ENCODE results near the gene SRRM4.

Gene SRRM4

DNA sequence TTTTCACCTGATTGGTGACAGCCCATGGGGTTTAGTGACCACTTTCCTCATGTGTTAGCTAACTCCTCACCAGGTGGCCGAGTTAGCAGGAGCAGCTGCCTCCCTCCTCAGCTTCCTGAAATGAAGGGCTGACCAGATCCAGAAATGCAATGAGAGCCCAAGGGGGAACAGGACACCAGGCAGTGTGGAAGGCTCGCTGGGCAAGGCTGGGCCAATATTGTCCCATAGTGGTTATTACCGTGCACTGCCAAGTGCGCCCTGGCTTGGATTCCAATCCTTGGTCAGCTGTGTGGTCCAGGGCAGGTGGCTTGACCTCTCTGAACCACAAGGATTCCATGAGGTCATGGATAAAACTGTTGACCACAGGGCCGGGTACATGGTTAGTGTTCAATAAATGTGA, 193.7 kb downstream of the SRRM4 start:
- DNase-seq = no peak

DNA sequence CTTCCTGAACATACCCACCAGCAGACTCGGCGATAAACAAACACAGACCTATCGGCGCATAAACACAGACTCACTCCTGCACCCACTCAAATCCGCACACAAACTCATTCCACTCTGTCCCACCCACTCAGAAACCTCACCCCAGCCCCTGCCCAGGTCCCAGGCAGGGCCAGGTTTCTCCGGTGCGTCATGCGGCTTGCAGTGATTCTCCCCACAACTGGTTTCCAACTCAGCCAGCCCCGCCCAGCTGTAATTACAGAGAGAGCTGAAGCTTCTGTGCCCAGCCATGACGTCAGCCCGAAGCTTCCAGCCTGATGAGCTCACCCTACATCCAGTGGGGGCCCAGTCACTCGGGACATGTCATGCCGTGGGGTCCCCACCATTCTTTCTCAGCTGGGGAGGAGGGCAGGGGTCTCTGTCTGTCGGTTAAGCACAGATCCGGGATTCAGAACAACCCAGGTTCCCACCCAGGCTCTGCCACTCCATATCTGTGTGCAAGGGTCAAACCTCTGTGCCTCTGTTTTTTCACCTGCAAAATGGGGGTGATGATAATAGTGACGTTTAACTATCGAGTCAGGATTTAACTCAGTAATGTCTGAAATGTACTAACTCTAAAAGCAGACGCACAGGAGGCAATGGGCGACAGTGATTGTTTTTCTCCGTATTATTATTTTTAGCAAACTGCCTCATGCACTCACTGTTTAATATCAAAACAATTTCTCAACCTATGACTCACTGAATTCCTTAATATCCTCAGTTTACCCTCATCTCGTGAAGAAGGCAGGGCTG, 195.1 kb downstream of the SRRM4 start:
- DNase-seq = no peak

DNA sequence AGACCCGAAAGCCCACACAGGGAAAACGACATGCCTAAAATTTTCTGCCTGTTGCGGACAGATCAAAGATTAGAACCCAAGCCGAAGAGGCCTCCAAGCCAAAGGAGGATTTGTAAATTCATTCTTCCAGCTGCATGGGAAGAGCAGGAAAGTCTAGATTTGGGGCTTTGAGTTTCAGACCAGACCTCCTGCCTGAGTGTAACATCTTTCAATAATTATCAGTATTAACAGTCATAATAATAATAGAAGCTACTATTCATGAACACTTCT, 195.7 kb downstream of the SRRM4 start:
- DNase-seq = no peak

DNA sequence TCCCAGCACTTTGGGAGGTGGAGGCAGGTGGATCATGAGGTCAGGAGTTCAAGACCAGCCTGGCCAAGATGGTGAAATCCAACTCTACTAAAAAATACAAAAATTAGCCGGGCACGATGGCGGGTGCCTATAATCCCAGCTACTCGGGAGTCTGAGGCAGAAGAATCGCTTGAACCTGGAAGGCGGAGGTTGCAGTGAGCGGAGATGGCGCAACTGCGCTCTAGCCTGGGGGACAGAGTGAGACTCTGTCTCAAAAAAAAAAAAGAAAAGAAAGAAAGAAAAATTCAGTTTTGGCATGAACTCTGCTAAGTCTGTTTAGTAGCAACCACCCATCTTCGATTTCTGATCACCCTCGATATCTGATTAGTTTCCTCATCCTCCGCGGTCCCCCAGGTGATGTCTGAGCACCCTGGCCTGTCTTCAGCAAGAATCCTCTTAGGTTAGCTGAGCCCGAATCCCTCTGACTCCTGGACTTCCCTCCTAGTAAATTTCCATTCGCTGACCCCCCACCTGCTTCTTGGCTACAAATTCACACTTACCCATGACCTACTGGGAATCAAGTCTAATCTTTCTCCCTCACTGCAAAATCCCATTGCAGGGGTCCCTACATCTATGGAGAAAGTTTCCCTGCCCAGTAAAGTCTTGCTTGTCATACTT, 196.5 kb downstream of the SRRM4 start:
- no peak for DNase-seq

DNA sequence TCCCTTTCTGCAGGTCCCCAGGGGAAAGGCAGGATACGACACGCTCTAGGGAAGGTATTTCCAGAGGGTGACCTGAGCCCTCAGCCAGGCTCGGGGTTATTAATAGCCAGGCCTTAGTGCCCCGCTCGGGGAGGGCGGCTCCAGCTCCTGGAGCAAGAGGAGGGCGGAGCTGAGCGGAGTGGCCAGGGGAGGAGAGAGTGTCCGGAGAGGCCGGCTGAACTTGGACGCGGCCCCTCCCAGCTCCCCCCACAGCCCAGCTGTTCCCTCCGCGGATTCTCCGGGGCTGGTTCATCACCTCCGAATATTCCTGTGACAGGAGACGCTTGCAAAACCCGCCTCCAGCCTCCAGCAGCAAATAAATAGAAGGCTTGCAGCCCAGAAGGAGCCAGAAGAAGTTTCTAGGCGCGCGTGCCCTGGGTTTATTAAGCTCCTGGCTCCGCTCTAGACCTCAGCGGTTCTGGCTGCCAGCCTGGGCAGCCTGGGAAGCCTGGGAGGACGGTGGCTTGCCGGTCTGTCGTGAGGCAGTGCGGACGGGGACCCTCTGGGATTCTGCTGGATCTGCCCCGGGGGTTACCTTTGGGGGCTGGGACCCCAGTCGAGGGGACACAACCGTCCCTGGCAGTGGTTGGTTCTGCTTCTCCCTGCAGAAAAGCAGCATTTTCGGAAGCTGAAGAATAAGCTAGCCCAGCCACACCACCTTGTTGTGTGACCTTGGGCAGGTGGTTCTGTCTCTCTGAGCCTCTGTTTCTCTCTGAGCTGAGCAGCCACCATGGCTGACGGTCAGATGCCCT, 197.4 kb downstream of the SRRM4 start, which contains the start of gene HSPB8:
Gene HSPB8, plus strand, starts transcription at position 388 of the 791 bp plus-strand sequence. Its CDS starts 382 bp downstream, at position 770.
- no peak for DNase-seq

DNA sequence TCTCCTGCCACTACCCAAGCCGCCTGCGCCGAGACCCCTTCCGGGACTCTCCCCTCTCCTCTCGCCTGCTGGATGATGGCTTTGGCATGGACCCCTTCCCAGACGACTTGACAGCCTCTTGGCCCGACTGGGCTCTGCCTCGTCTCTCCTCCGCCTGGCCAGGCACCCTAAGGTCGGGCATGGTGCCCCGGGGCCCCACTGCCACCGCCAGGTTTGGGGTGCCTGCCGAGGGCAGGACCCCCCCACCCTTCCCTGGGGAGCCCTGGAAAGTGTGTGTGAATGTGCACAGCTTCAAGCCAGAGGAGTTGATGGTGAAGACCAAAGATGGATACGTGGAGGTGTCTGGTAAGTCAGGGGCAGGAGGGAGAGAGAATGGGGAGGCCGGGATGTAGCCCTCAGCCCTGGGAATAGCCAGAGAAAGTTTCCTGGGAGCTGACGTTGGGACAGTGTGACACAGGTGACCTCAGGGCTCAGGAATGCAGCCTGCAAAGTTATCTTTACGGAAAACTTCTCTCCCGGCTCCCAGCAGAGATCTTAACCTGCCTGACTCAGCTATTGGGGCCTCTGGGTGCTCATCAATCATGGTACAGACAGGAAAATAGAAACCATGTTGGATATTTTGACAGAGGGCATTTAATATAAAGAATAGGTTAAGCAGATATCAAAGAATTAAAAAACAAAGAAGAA, 198.1 kb downstream of the SRRM4 start:
- DNase-seq = no peak

DNA sequence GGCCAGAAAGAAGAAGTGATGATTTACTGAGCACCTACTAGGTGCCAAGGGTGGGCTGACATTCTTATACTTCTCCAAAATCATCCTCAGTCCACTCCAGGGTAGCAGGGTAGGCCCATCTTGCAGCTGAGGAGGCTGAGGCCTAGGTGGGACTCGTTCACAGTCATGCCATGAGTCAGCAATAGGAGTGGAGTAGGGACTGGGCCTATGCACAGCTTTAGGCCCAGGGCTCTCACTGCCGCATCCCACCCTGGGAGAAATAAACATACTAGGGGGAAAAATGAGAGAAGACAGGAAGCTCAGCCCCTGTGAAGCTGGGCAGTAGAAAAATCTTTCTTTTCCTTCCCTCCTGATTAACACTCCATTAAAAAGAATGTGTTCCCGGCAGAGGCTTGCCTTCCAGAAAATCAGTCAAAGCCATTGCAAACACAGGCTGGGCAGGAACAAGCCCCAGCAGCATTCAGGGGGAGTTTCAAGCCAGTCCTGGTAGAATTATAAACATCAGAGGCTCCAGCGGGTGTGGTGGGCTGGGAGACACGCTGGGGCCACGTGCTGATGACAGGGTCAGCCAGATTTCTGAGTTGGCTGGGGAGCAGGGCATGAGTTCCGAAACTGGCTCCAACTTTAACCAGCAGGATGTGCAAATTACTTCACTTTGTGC, 199.2 kb downstream of the SRRM4 start:
- no peak for DNase-seq

DNA sequence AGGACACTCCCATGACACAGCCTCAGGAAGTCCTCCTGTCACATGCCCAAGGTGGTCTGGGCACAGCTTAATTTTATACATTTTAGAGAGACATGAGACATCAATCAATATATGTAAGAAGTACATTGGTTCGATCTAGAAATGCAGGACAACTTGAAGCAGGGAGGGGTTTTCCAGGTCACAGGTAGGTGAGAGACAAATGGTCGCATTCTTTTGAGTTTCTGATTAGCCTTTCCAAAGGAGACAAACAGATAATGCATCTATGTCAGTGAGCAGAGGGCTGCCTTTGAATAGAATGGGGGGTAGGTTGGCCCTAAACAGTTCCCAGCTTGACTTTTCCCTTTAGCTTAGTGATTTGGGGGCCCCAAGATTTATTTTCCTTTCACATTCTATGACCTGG, 199.9 kb downstream of the SRRM4 start:
- no peak for DNase-seq

DNA sequence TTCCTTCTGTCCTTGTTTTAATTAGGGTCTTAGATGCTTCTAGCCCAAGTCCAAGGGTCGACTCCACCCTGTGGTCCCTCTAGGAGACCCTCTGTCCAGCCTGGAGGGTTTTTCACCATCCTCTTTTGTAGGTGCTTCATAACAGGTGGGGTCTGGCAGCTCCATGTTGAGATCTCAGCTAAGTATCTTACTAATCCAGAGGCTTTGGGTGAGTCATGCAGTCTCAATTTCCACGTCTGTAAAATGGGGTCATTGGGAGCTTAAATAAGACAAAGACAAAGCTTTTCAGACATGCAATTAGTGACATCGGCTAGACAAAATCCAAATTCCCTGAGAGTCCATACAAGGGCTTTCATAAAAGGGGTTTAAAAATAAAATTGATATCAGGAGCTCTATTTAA, 200.6 kb downstream of the SRRM4 start:
- no peak for DNase-seq

DNA sequence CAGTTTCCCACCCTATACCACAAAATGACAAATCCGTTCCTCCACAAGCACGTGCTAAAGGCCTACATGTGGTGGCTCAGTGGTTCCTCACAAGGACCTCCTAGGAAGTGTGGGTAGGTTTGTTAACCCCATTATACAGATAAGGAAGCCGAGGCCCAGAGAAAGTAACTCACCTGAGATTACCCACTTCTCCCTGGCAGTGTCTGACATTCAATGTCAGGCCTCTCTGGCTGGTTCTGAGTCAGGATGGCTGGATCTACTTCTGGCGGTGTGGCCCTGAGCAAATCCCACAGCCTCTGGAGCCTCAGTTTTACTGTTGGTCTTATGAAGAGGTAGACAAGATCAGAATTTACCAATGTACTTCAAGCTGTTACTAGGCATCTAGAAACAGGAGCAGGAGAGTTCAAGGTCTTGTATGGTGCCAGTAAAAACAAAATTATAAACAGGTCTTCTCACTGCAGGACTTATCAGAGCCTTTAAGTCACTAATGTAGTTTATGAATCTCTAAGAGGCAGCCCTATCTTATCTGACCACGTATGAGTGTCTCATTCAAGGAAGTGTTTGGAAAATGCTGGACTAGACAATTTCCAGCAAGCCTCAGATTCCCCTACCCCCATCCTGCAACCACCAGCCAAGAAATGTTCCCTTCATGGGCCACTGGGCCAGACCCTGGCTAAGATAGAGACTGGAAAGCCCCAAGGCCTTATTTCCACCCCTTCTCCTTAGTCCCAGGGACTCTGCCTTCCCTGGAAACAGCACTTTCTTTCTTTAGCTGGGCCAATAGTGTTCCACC, 201.6 kb downstream of the SRRM4 start:
- DNase-seq = no peak

DNA sequence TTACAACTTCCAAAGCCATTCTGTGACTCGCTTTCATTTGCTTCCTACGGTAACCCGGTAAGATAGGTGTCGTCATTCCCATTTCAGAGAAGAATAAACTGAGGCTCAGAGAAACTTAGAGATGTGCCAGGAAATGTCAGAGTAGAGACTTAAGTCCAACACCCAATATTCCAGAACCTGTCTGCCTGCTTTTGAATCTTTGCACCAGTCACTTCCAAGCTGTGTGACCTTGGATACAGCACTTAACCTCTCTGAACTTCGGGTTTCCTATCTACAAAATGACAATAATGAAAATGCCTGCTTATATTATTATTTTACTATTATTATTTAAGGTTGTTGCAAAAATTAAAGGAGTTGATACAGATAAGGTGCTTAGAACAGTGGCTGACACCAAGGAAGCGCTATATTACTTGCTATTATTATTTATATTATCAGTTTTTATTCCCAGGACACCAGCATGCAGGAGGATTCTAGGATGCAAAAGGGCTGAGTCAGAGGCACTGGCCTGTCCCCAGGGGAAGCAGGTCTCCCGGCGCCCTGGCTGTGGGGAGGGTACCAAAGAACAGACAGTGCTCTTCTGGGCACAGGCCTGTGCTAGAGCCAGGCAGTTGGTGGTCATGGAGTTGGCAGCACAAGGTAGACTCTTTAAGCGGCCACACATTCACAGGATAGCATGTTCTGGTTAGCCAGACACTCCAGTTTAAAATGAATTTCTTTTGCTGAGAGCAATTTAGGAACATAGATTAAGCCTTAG, 202.8 kb downstream of the SRRM4 start:
- no peak for DNase-seq

DNA sequence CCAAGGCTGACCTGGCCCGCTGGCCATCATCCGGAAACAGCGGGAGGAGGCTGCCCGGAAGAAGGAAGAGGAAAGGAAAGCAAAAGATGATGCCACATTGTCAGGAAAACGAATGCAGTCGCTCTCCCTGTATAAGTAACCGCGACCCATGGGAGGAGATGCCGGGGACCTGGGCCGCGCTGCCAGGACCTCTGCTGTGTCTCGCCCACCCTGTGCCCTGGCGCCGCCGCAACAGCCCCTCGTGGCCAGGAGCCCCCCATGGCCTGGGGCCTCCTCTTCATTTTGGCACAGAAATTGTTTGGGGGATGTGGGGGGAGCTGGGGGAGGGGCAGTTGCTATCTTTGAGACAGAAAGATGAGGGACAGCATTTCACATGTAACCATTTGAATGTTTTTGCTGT, 213.9 kb downstream of the SRRM4 start:
- DNase-seq = no peak

DNA sequence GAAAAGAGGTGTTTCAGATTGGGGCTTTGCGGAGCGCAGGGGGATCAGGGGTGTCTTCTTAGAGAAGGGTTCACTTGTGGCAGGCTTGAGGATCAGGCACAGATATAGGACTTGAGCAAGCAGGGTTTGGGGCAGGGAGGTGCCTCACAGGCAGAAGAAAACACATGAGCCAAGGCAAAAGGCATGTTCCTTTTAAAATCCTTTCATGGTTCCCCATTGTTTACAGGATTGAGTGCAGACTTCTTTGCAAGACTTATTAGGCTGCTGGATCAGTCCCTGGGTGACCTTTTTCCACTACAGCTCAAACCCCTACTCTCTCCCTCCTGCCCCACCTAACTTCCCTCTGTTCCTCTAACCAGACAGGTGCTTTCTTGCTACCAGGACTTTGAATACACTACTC, 217.1 kb downstream of the SRRM4 start:
- no peak for DNase-seq

DNA sequence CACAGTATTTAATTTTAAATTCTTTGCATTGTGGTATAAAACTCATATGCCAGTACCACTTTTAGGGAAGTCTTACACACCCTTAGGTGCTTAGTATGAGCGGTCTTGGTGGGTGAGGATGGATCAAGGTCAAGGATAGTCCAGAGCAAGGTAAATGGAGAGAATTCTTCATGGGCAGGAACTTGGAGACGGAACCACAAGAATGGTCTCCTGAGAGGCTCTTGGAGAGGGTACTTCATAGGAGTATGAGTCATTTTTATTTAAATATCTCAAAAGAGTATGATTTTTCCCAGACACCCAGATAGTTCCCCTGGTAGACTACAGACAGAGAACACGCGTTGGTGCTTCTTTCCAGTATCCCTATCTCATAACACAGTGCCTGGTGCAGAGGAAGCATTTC, 219.3 kb downstream of the SRRM4 start:
- no peak for DNase-seq

DNA sequence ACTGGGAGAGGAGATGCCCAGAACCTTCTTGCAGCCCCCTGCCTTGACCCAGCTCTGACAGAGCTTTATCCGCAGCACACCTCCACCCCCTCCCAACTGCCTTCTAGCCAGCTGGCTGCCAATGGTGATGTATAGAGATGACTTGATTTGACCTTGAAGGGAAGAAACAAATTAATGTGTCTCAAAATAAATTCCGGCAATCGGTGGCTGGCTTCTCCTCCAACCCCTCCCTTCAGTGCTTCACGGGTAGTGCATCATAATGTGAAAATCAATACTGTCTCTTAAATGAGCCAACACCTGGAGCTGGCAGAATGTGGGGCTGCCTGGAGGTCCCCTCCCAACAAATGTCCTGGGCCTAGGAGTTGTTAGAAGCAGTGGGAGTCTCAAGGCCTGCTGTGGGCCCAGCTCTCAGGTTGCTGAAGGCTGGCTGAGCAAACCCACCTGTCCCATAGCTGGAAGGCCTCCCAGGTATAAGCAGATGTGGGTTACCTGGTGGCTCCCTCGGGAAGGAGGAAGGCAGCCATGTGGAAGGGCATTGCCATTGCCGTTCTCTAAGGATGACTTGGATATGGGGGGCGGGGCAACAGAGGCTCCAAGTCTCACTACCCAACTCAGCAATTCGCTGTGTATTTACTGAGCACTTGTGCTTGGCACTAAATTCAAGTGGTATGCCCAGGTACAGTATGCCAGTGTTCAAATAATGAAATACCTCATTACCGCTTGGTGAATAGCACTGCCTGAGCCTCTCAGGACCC, 220.6 kb downstream of the SRRM4 start:
- DNase-seq = no peak

DNA sequence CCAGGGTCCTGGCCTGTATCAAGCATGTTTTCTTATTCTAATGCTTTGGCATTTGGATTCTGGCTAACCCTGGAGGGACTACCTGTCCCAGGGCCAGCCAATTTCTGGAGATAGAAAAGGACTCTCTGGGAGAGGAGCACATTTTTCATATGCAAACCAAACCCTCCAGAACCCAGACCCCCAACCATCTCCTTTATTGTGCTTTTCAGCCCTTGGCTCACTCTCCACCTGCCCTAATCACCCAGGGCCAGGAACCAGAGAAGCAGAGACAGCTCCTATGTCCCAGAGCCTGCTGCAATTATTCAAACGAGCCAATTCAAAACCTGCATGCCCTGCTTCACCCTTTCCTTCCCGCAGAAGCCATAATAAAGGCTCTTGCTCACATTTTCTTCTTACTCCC, 221.2 kb downstream of the SRRM4 start:
- DNase-seq = no peak

DNA sequence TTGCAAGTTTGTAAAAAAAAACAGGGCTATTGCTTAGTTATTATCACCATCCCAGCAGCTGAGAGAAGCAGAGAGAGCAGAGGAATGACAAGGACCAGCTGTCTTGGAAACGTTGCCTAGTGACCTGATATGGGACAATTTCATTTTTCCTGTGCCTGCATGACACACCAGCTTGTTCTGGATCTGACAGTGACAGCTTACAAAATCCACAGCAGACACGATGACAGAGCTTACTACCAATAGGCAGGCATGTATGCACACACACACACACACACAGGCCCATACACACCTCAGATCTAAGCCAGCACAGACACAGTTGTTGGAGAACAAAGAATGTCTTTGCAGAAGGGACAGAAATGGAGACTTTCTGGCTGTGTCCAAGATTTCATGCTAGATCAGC, 222.8 kb downstream of the SRRM4 start:
- DNase-seq = no peak

DNA sequence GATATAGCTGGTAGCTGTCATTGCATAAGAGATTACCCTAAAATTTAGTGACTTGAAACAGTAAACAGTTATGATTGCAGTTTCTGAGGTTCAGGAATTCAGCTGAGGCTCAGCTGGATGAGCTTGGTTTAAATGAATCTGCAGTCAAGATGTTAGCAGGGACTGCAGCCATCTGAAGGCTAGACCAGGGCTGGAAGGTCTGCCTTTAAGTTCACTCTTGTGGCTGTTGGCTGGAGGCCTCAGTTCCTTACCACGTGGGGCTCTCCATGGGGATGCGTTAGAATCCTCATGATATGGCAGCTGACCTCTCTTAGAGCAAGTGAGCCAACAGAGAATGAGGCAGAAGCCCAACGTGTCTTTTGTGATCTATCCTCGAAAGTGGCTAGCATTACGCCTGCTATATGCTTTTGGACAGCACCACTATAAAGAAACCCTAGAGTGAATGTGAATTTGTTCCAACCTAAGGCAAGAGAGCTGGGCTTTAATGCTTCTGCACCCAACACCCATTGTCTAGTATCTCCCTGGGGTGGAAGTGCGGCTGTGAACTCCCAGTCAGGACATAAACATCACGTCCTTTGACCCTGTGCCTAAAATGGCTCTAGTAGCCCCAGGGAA, 223.4 kb downstream of the SRRM4 start:
- DNase-seq = no peak

DNA sequence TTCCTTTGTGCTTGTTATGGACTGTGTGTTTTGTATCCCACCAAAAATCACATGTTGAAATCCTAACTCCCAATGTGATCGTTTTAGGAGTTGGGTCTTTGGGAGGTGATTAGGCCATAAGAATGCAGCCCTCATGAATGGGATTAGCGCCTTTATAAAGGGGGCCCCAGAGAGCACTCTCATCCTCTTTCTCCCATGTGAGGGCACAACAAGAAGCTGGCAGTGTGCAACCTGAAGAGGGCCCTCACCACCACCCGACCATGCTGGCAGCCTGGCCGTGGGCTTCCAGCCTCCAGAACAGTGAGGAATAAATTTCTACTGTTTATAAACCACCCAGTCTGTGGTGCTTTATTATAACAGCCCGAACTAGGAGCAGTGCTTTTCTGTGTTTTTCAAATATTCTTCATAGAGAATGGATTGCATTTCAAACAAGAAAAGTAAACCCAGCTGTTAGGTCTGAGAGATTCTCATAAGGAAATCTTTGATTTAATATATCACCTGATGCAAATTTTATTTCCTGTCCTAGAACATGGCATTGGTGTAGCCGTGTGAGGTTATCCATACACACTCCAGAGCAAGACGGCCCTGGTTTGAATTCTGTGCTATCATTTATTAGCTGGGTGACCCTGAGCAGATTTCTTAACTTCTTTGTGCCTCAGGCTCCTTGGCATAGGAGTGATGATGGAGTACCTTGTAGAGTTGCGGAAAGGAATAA, 225.2 kb downstream of the SRRM4 start:
- DNase-seq = peak; percentile 48

Measured in NCI-H524 treated with DMSO at 0.1 percent for 48 hours (cell line).